ENCODE measurements around the gene GCN1.

Gene GCN1

GRCh38 chr12:120110550-120111501 lies 83.7 kb downstream of the GCN1 start:
- POLR2A ChIA-PET (ENCODE audit: low non-redundant PET) = no interaction called here
- no peak for DNase-seq (ENCODE audit: low spot score)
- no peak for TF ChIP-seq CTCF (conservative IDR thresholded peaks at IDR 0.05; ENCODE audit: low read depth)
- peak overlapping the region; percentile 51 for H3K27ac ChIP-seq
- CTCF ChIA-PET = interaction anchor here (0.6 to 1.0 kb wide), 2 partner anchors 40 to 182 kb away, joined by 3 read pairs; no protein-coding TSS in a partner anchor

- POLR2A ChIA-PET (ENCODE audit: low non-redundant PET) = no interaction called here
- CTCF ChIA-PET = interaction anchor here (0.6 kb wide), 1 partner anchor 92 kb away, joined by 5 read pairs; no protein-coding TSS in a partner anchor
- no peak for TF ChIP-seq CTCF (conservative IDR thresholded peaks at IDR 0.05; ENCODE audit: low read depth)
Measured at GRCh38 chr12:120109570-120110267, 84.8 kb downstream of the GCN1 start.

GRCh38 chr12:120106151-120106550 lies 88.4 kb downstream of the GCN1 start:
- DNase-seq (ENCODE audit: low spot score) = no peak
- POLR2A ChIA-PET (ENCODE audit: low non-redundant PET) = no interaction called here
- TF ChIP-seq CTCF (conservative IDR thresholded peaks at IDR 0.05; ENCODE audit: low read depth) = no peak
- no peak overlapping the region for H3K27ac ChIP-seq
- CTCF ChIA-PET = no interaction called here

More at GRCh38 chr12:120109570-120110267, 84.8 kb downstream of the GCN1 start:
- DNase-seq (ENCODE audit: low spot score) = no peak
- H3K27ac ChIP-seq = no peak overlapping the region

- ChIA-PET CTCF (no interaction called here), POLR2A (ENCODE audit: low non-redundant PET) (no interaction called here)
- H3K27ac ChIP-seq = peak overlapping the region; percentile 39
- no peak for TF ChIP-seq CTCF (conservative IDR thresholded peaks at IDR 0.05; ENCODE audit: low read depth)
- no peak for DNase-seq (ENCODE audit: low spot score)
Measured at GRCh38 chr12:120103371-120103770, 91.1 kb downstream of the GCN1 start.

GRCh38 chr12:120103044-120103338 lies 91.5 kb downstream of the GCN1 start:
- ChIA-PET POLR2A (ENCODE audit: low non-redundant PET) (no interaction called here), CTCF (no interaction called here)
- TF ChIP-seq CTCF (conservative IDR thresholded peaks at IDR 0.05; ENCODE audit: low read depth) = no peak
- H3K27ac ChIP-seq = peak overlapping the region; percentile 39
- DNase-seq (ENCODE audit: low spot score) = no peak

GRCh38 chr12:120102189-120103043 lies 92.1 kb downstream of the GCN1 start:
- DNase-seq (ENCODE audit: low spot score) = no peak
- CTCF ChIA-PET = interaction anchor here (0.6 kb wide), 1 partner anchor 946 kb away, joined by 3 read pairs; no protein-coding TSS in a partner anchor
- POLR2A ChIA-PET (ENCODE audit: low non-redundant PET) = no interaction called here
- H3K27ac ChIP-seq = peak overlapping the region; percentile 39
- no peak for TF ChIP-seq CTCF (conservative IDR thresholded peaks at IDR 0.05; ENCODE audit: low read depth)
